ENCODE results near the gene RNASET2.

RNASET2 gene

GRCh38 chr6:166925141-166925996 lies 31.0 kb downstream of the RNASET2 start:
- Histone ChIP-seq H3K79me2 (ENCODE audit: control insufficient read depth, insufficient read depth, low read length, poor library complexity) (no peaks in the 10 kb centered on the region), H3K18ac (ENCODE audit: low read length) (no peak overlapping the region), H2BK12ac (ENCODE audit: low read length) (no peak overlapping the region), H3K4me3 (ENCODE audit: low read depth, low read length) (no peak overlapping the region), H2BK120ac (ENCODE audit: insufficient read depth, low read length, poor library complexity) (no peak overlapping the region), H3K4ac (ENCODE audit: low read depth, low read length) (no peak overlapping the region), H3K27me3 (ENCODE audit: insufficient read depth, low read length) (no peaks in the 10 kb centered on the region), H3K79me1 (ENCODE audit: low read length) (no peaks in the 10 kb centered on the region), H4K91ac (ENCODE audit: low read depth, low read length) (no peak overlapping the region), H3K9me3 (ENCODE audit: insufficient read depth, low read depth, low read length) (peaks cover 2% of the 10 kb centered on the region), H3K4me2 (ENCODE audit: low read length) (no peak overlapping the region), H3K36me3 (ENCODE audit: control insufficient read depth in 1 of 2, insufficient read depth in 2 of 2, low read length in 2 of 2) (no peaks in the 10 kb centered on the region), H4K12ac (ENCODE audit: low read depth, low read length) (no peak overlapping the region), H3K9ac (ENCODE audit: low read length) (no peak overlapping the region), H4K8ac (ENCODE audit: low read depth, low read length) (no peak overlapping the region), H2AFZ (ENCODE audit: insufficient read depth, low read length, poor library complexity) (no peak overlapping the region), H3K14ac (ENCODE audit: low read length) (no peak overlapping the region), H3K27ac (ENCODE audit: low read depth, low read length) (no peak overlapping the region), H2BK5ac (ENCODE audit: low read depth, low read length, poor library complexity) (no peak overlapping the region), H3K23ac (ENCODE audit: low read length) (no peak overlapping the region), H3K4me1 (ENCODE audit: control insufficient read depth in 1 of 2, insufficient read depth in 2 of 2, low read length in 2 of 2) (no peaks in the 10 kb centered on the region), H2AK5ac (ENCODE audit: low read length) (no peak overlapping the region)
- no peak for DNase-seq
- WGBS (ENCODE audit: extremely low coverage, insufficient coverage, insufficient read length) = no CpG with 5 or more reads among the region's 19 CpGs

DNA sequence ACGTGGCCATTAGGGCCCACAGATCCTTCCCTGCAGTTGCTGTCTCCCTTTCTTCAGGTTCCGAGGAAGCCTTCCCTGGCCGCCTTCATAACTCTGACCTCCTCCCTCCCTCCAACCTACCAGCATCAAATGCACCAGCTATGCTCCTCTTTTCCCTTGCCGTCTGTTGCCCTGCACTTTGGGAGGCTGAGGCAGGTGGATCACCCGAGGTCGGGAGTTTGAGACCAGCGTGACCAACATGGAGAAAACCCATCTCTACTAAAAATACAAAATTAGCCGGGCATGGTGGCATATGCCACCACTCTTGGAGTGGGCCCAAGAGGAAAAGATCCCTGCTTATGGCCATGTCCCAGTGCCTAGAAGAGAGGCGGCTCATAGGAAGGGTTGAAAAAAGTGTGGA lies 31.8 kb downstream of the RNASET2 start:
- no peak overlapping the region for H2AK5ac ChIP-seq (ENCODE audit: low read length)
- no peak overlapping the region for H3K14ac ChIP-seq (ENCODE audit: low read length)
- WGBS (ENCODE audit: extremely low coverage, insufficient coverage, insufficient read length) = no CpG with 5 or more reads among the region's 9 CpGs
- H3K4ac ChIP-seq (ENCODE audit: low read depth, low read length) = no peak overlapping the region
- H2AFZ ChIP-seq (ENCODE audit: insufficient read depth, low read length, poor library complexity) = no peak overlapping the region
- H4K91ac ChIP-seq (ENCODE audit: low read depth, low read length) = no peak overlapping the region
- H4K8ac ChIP-seq (ENCODE audit: low read depth, low read length) = no peak overlapping the region
- no peak overlapping the region for H2BK120ac ChIP-seq (ENCODE audit: insufficient read depth, low read length, poor library complexity)
- no peaks in the 10 kb centered on the region for H3K79me2 ChIP-seq (ENCODE audit: control insufficient read depth, insufficient read depth, low read length, poor library complexity)
- H3K18ac ChIP-seq (ENCODE audit: low read length) = no peak overlapping the region
- H3K27ac ChIP-seq (ENCODE audit: low read depth, low read length) = no peak overlapping the region
- no peaks in the 10 kb centered on the region for H3K36me3 ChIP-seq (ENCODE audit: control insufficient read depth in 1 of 2, insufficient read depth in 2 of 2, low read length in 2 of 2)
- no peak overlapping the region for H3K4me3 ChIP-seq (ENCODE audit: low read depth, low read length)
- H3K79me1 ChIP-seq (ENCODE audit: low read length) = no peaks in the 10 kb centered on the region
- no peak overlapping the region for H3K4me2 ChIP-seq (ENCODE audit: low read length)
- H3K9ac ChIP-seq (ENCODE audit: low read length) = no peak overlapping the region
- no peaks in the 10 kb centered on the region for H3K4me1 ChIP-seq (ENCODE audit: control insufficient read depth in 1 of 2, insufficient read depth in 2 of 2, low read length in 2 of 2)
- no peak overlapping the region for H3K23ac ChIP-seq (ENCODE audit: low read length)
- H2BK12ac ChIP-seq (ENCODE audit: low read length) = no peak overlapping the region
- H3K27me3 ChIP-seq (ENCODE audit: insufficient read depth, low read length) = no peaks in the 10 kb centered on the region
- DNase-seq = no peak
- H3K9me3 ChIP-seq (ENCODE audit: insufficient read depth, low read depth, low read length) = no peaks in the 10 kb centered on the region
- no peak overlapping the region for H2BK5ac ChIP-seq (ENCODE audit: low read depth, low read length, poor library complexity)
- H4K12ac ChIP-seq (ENCODE audit: low read depth, low read length) = no peak overlapping the region

DNA sequence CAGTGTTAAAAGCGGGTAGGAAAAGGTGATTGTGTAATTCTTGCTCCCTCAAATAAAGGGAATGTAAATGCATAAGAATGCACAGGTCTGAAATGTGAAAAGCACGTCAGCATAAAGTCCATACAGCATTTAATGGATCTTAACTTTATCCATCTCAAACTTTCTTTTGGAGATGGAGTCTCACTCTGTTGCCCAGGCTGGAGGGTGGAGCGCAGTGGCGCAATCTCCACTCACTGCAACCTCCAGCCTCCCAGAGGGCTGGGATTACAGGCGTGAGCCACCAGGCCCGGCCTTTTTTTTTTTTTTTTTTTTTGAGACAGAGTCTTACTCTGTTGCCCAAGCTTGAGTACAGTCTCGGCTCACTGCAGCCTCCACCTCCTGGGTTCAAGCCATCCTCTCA lies 33.4 kb downstream of the RNASET2 start:
- Histone ChIP-seq H3K9ac (ENCODE audit: low read length) (no peak overlapping the region), H4K12ac (ENCODE audit: low read depth, low read length) (no peak overlapping the region), H2BK5ac (ENCODE audit: low read depth, low read length, poor library complexity) (no peak overlapping the region), H3K79me2 (ENCODE audit: control insufficient read depth, insufficient read depth, low read length, poor library complexity) (no peaks in the 10 kb centered on the region), H3K23ac (ENCODE audit: low read length) (no peak overlapping the region), H2BK120ac (ENCODE audit: insufficient read depth, low read length, poor library complexity) (no peak overlapping the region), H3K9me3 (ENCODE audit: insufficient read depth, low read depth, low read length) (no peaks in the 10 kb centered on the region), H2AK5ac (ENCODE audit: low read length) (no peak overlapping the region), H3K27ac (ENCODE audit: low read depth, low read length) (no peak overlapping the region), H3K4me2 (ENCODE audit: low read length) (no peak overlapping the region), H3K36me3 (ENCODE audit: control insufficient read depth in 1 of 2, insufficient read depth in 2 of 2, low read length in 2 of 2) (no peaks in the 10 kb centered on the region), H3K4me3 (ENCODE audit: low read depth, low read length) (no peak overlapping the region), H3K27me3 (ENCODE audit: insufficient read depth, low read length) (no peaks in the 10 kb centered on the region), H3K79me1 (ENCODE audit: low read length) (no peaks in the 10 kb centered on the region), H3K4ac (ENCODE audit: low read depth, low read length) (no peak overlapping the region), H3K18ac (ENCODE audit: low read length) (no peak overlapping the region), H3K4me1 (ENCODE audit: control insufficient read depth in 1 of 2, insufficient read depth in 2 of 2, low read length in 2 of 2) (no peaks in the 10 kb centered on the region), H2BK12ac (ENCODE audit: low read length) (no peak overlapping the region), H4K8ac (ENCODE audit: low read depth, low read length) (no peak overlapping the region), H3K14ac (ENCODE audit: low read length) (no peak overlapping the region), H4K91ac (ENCODE audit: low read depth, low read length) (no peak overlapping the region), H2AFZ (ENCODE audit: insufficient read depth, low read length, poor library complexity) (no peak overlapping the region)
- no CpG with 5 or more reads among the region's 7 CpGs for WGBS (ENCODE audit: extremely low coverage, insufficient coverage, insufficient read length)
- no peak for DNase-seq

GRCh38 chr6:166921570-166921969 lies 34.8 kb downstream of the RNASET2 start:
- Histone ChIP-seq H3K18ac (ENCODE audit: low read length) (no peak overlapping the region), H3K27me3 (ENCODE audit: insufficient read depth, low read length) (no peaks in the 10 kb centered on the region), H3K14ac (ENCODE audit: low read length) (no peak overlapping the region), H2BK12ac (ENCODE audit: low read length) (no peak overlapping the region), H3K9me3 (ENCODE audit: insufficient read depth, low read depth, low read length) (no peaks in the 10 kb centered on the region), H3K27ac (ENCODE audit: low read depth, low read length) (no peak overlapping the region), H3K4me2 (ENCODE audit: low read length) (no peak overlapping the region), H2AFZ (ENCODE audit: insufficient read depth, low read length, poor library complexity) (no peak overlapping the region), H3K79me1 (ENCODE audit: low read length) (no peaks in the 10 kb centered on the region), H3K4ac (ENCODE audit: low read depth, low read length) (no peak overlapping the region), H3K4me1 (ENCODE audit: control insufficient read depth in 1 of 2, insufficient read depth in 2 of 2, low read length in 2 of 2) (no peaks in the 10 kb centered on the region), H3K36me3 (ENCODE audit: control insufficient read depth in 1 of 2, insufficient read depth in 2 of 2, low read length in 2 of 2) (no peaks in the 10 kb centered on the region), H3K9ac (ENCODE audit: low read length) (no peak overlapping the region), H3K23ac (ENCODE audit: low read length) (no peak overlapping the region), H4K91ac (ENCODE audit: low read depth, low read length) (no peak overlapping the region), H2AK5ac (ENCODE audit: low read length) (no peak overlapping the region), H3K79me2 (ENCODE audit: control insufficient read depth, insufficient read depth, low read length, poor library complexity) (no peaks in the 10 kb centered on the region), H4K12ac (ENCODE audit: low read depth, low read length) (no peak overlapping the region), H3K4me3 (ENCODE audit: low read depth, low read length) (no peak overlapping the region), H4K8ac (ENCODE audit: low read depth, low read length) (no peak overlapping the region), H2BK120ac (ENCODE audit: insufficient read depth, low read length, poor library complexity) (no peak overlapping the region), H2BK5ac (ENCODE audit: low read depth, low read length, poor library complexity) (no peak overlapping the region)
- no CpG with 5 or more reads among the region's 3 CpGs for WGBS (ENCODE audit: extremely low coverage, insufficient coverage, insufficient read length)
- DNase-seq = no peak

Data from trophoblast cell (in vitro differentiated cells and primary cell).